ENCODE measurements around the gene ZNF396.

GRCh38 chr18:35408843-35409261 is 31.7 kb upstream of the ZNF396 start:
- no peak for TF ChIP-seq SNAI2 (CRISPR knock-in tag; IDR thresholded peaks at IDR 0.05)
- no peak for TF ChIP-seq TOX (CRISPR knock-in tag; IDR thresholded peaks at IDR 0.05; ENCODE audit: borderline replicate concordance)

Measured in SK-N-SH treated with all-trans-retinoic acid at 6 μM for 48 hours (cell line).